Ectodermal cell (in vitro differentiated cells): Measurements from ENCODE around the gene GPR22.

Experiments used
- H3K27ac ChIP-seq: 2 replicates; pipeline ENCODE4 v1.7.0; 2013; ENCODE audit warnings: mild to moderate bottlenecking, low read depth, low read length; ENCODE audit not compliant: insufficient read depth, poor library complexity, severe bottlenecking
- H3K27me3 ChIP-seq: 2 replicates; pipeline ENCODE4 v1.7.0; 2013; ENCODE audit warnings: mild to moderate bottlenecking, low read length; ENCODE audit not compliant: insufficient read depth, control insufficient read depth, poor library complexity, severe bottlenecking
- H3K36me3 ChIP-seq: one replicate; pipeline ENCODE4 v1.7.0; 2013; ENCODE audit warnings: low read length; ENCODE audit not compliant: control insufficient read depth, insufficient read depth
- H3K4me1 ChIP-seq: one replicate; pipeline ENCODE4 v1.7.0; 2013; ENCODE audit warnings: low read length; ENCODE audit not compliant: control insufficient read depth, insufficient read depth
- H3K4me3 ChIP-seq: 2 replicates; pipeline ENCODE4 v1.7.0; 2013; ENCODE audit warnings: low read depth, low read length, control low read depth; ENCODE audit not compliant: insufficient read depth
- H3K9me3 ChIP-seq: 2 replicates; pipeline ENCODE4 v1.7.0; 2013; ENCODE audit warnings: mild to moderate bottlenecking, low read length, moderate library complexity; ENCODE audit not compliant: control insufficient read depth
- WGBS, 2 experiments: methylation state at CpG; one replicate each; pipeline ENCODE4 v1.1.7; 2013; ENCODE audit warnings: missing lambda C conversion rate in 2 of 2; 5-methylcytosine and 5-hydroxymethylcytosine counted together

The GPR22 gene

DNA sequence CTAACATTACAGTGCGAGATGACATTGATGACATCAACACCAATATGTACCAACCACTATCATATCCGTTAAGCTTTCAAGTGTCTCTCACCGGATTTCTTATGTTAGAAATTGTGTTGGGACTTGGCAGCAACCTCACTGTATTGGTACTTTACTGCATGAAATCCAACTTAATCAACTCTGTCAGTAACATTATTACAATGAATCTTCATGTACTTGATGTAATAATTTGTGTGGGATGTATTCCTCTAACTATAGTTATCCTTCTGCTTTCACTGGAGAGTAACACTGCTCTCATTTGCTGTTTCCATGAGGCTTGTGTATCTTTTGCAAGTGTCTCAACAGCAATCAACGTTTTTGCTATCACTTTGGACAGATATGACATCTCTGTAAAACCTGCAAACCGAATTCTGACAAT lies 4.3 kb downstream of the GPR22 start:
- H3K27ac ChIP-seq, result no peak overlapping the region
- no peaks in the 10 kb centered on the region for H3K9me3 ChIP-seq
- WGBS, 2 experiments, result 94 to 96% methylated on average over 5 of the region's 5 CpGs
- no peak overlapping the region for H3K4me3 ChIP-seq
- H3K4me1 ChIP-seq, result no peaks in the 10 kb centered on the region
- H3K27me3 ChIP-seq, result no peaks in the 10 kb centered on the region
- no peaks in the 10 kb centered on the region for H3K36me3 ChIP-seq

DNA sequence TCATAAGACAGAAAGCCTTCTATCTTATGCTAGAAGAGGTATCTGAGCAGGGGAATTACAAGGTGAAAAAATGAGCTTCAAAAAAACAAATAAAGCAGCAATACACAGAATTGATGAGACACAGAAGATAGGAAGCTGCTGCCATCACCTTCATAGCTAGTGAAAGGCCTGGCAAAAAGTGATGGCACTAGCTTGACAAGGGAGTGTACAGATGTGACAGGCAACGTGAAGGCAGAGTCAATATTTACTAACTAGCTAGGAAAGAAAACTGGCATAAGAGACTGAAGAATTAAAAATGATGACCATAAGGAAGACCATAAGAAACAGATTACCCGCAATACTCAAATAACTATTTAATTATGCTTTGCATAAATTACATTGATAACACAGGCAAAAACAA lies 9.4 kb downstream of the GPR22 start:
- Histone ChIP-seq H3K36me3 (no peaks in the 10 kb centered on the region), H3K9me3 (no peaks in the 10 kb centered on the region), H3K27ac (no peak overlapping the region), H3K4me1 (no peaks in the 10 kb centered on the region), H3K4me3 (no peak overlapping the region), H3K27me3 (no peaks in the 10 kb centered on the region)
- 89 to 92% methylated on average over 1 to 2 of the region's 2 CpGs for WGBS, 2 experiments

DNA sequence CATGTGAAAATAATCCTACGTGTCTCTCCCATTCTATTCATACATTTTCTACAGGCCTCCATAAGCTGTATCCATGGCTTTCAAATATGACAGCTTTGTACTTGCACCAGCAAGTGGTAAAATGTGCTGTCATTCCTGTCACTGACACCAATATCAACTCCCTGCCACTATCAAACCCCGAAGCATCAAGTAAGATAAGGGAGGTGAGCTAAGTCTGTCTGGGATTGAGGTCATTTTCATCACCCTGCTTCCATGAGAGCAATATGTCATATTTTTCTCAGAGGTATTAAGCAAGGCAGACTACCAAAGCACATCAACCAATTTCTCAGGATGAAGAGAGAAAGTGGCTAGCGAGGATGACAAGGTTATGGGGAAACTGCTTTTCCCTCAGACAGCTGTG lies 11.1 kb downstream of the GPR22 start:
- H3K27ac ChIP-seq, result no peak overlapping the region
- H3K36me3 ChIP-seq, result no peaks in the 10 kb centered on the region
- no peak overlapping the region for H3K4me3 ChIP-seq
- no peaks in the 10 kb centered on the region for H3K9me3 ChIP-seq
- H3K4me1 ChIP-seq, result no peaks in the 10 kb centered on the region
- WGBS, 2 experiments, result 90 to 99% methylated on average over 2 to 3 of the region's 3 CpGs
- H3K27me3 ChIP-seq, result no peaks in the 10 kb centered on the region

DNA sequence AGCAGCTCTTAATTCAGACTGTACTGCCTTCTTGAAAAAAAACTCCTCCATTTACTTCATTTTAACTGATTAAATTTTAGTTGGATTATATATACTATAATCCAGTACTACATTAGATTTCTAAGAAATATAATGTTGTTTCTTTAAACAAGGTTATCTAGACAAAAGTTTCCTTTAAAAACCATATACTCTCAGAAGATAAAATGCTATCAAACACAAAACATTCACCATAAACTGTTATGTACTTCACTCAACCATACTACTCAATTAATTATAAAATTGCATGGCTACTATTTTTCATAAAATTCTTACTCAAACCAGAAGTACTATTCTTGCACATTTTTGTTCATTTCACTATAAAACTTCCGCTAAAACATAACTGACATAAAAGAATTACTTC lies 12.7 kb downstream of the GPR22 start:
- 100% methylated on average over 1 of the region's 1 CpG for WGBS, 2 experiments
- no peaks in the 10 kb centered on the region for H3K36me3 ChIP-seq
- H3K27ac ChIP-seq, result no peak overlapping the region
- no peaks in the 10 kb centered on the region for H3K4me1 ChIP-seq
- no peaks in the 10 kb centered on the region for H3K9me3 ChIP-seq
- H3K4me3 ChIP-seq, result no peak overlapping the region
- no peaks in the 10 kb centered on the region for H3K27me3 ChIP-seq

DNA sequence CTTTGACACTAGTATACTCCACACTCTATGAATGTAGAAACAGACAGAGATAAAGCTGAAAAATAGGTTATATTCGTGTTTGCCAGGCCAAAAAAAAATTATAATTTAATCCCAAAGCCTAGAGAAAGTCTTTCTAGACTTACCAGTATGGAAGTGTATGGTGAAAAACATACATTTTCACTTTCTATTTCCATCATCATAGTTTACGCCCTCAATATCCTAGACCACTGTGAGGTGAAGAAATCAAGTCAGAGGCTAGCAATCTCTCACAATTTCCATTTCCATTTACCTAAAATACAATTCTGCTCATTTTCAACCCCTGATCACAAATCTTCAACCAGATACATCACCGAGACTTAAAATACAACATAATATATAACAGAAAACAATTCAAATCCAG lies 16.2 kb downstream of the GPR22 start:
- H3K27ac ChIP-seq, result no peak overlapping the region
- no peak overlapping the region for H3K4me3 ChIP-seq
- WGBS, 2 experiments, result 94 to 97% methylated on average over 2 to 3 of the region's 3 CpGs
- no peaks in the 10 kb centered on the region for H3K4me1 ChIP-seq
- no peaks in the 10 kb centered on the region for H3K36me3 ChIP-seq
- no peaks in the 10 kb centered on the region for H3K9me3 ChIP-seq
- H3K27me3 ChIP-seq, result no peaks in the 10 kb centered on the region

DNA sequence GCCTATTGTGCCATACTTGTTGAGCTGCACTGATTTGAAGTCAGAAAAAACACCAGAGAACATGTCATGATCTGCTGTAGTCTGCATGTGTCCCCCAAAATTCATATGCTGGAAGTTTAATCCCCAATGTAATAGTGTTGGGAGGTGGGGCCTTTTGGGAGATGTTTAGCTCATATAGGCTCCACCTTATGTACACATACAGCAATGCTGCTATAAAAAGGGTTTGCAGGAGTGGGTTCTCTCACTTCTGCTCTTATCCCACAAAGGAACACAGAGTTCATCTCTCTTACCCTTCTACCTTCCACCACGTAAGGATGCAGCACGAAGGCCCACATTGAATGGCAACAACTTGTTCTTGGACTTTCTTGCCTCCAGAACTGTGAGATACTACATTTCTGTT lies 23.0 kb downstream of the GPR22 start:
- no peaks in the 10 kb centered on the region for H3K36me3 ChIP-seq
- WGBS, 2 experiments, result 84 to 100% methylated on average over 2 of the region's 2 CpGs
- H3K4me1 ChIP-seq, result no peaks in the 10 kb centered on the region
- no peak overlapping the region for H3K27ac ChIP-seq
- H3K9me3 ChIP-seq, result no peaks in the 10 kb centered on the region
- H3K27me3 ChIP-seq, result no peaks in the 10 kb centered on the region
- no peak overlapping the region for H3K4me3 ChIP-seq

DNA sequence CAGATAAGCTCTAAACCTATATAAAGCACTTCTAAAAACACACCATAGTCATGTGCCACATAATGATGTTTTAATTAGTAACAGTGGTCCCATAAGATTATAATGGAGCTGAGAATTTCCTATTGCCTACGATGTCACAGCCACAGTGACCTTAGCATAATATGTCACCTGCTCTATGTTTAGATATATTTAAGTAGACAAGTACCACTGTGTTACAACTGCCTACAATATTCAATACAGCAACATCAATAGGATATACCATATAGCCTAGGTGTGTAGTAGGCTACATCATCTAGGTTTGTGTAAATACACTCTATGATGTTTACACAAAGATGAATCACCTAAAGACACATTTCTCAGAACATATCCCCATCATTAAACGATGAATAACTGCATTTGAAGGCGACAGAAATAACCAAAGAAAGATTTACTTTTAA lies 24.5 kb downstream of the GPR22 start:
- H3K4me1 ChIP-seq, result no peaks in the 10 kb centered on the region
- 94 to 100% methylated on average over 2 to 3 of the region's 3 CpGs for WGBS, 2 experiments
- no peaks in the 10 kb centered on the region for H3K36me3 ChIP-seq
- H3K9me3 ChIP-seq, result no peaks in the 10 kb centered on the region
- no peak overlapping the region for H3K27ac ChIP-seq
- H3K27me3 ChIP-seq, result no peaks in the 10 kb centered on the region
- no peak overlapping the region for H3K4me3 ChIP-seq

DNA sequence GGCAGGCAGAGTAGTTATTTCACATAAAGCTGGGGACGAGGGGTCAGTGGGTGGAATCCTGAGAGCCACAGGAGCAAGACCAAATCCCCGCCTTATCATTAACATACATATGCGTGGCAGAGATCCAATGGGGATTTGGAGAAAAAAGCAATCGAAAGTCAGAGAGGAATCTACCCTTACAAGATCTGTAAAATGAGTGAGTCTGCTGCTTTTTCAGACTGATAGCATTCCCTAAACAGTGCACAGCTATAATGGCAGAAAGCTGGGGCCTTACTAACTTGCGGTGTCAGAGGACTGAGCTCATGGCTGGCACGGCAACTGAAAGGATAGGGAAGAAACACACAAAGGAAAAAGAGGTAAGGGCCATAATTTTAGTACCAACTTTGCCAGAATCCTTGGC lies 25.0 kb downstream of the GPR22 start:
- 89 to 93% methylated on average over 6 of the region's 6 CpGs for WGBS, 2 experiments

DNA sequence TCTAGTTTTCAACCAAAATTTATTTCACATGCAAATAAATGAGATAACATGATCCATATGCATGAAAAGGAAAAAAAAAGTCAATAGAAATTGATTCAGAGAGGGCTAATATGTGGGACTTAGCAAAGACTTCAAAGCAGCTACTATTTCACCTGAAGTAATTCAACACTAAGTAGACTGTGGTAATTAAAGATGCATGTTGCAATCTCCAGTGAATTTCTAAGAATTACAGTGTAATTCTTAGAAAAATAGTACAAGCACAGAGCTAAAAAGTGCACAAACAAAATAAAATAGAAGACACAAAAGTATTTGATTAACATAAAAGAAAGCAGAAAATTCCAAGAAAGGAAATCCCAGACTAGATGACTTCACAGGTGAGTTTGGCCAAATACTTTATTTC lies 25.7 kb downstream of the GPR22 start:
- Histone ChIP-seq H3K27ac (no peak overlapping the region), H3K9me3 (no peaks in the 10 kb centered on the region), H3K27me3 (no peaks in the 10 kb centered on the region), H3K4me3 (no peak overlapping the region), H3K4me1 (no peaks in the 10 kb centered on the region), H3K36me3 (no peaks in the 10 kb centered on the region)

More for the DNA sequence above, 25.0 kb downstream of the GPR22 start:
- H3K36me3 ChIP-seq, result no peaks in the 10 kb centered on the region
- H3K4me1 ChIP-seq, result no peaks in the 10 kb centered on the region
- H3K9me3 ChIP-seq, result no peaks in the 10 kb centered on the region
- no peaks in the 10 kb centered on the region for H3K27me3 ChIP-seq
- H3K27ac ChIP-seq, result no peak overlapping the region
- no peak overlapping the region for H3K4me3 ChIP-seq

DNA sequence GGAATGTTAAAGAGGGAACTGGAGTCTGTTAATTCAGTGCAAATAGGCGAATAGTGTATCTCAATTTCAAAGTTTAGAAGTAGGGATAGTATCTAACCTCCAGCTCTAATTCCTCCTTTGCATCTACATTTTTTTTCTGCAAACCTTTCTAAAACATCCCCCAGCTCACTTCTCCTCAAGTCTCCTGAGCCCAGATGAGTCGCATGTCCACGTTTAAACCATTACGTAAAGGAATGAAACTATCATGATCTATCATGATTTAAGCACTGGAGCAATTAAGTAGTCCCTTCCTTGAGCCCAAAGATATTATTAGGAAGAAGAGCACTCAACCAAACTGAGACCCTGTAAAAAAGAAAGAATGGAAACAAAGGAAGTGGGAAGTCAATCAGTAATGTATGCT lies 29.9 kb downstream of the GPR22 start:
- Histone ChIP-seq H3K4me1 (no peaks in the 10 kb centered on the region), H3K36me3 (no peaks in the 10 kb centered on the region)
- WGBS, 2 experiments, result 92 to 100% methylated on average over 4 of the region's 4 CpGs

DNA sequence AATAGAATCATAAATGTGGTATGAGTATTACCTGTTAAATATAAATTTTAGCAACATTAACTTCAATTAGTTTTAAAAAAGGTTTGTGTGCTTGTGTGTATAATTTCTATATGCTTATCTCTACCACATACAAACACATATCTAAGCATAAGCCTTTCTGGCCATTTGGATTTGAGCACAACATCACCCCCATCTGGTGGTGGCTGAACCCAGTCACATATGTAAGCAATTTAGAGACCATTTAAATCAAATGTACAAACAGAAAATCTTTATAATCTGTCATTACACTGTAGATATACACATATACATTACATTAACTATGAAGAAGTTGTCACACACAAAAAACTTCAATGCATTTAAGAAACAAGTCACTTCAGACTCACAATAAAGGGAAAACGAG lies 31.7 kb downstream of the GPR22 start:
- H3K27ac ChIP-seq, result no peak overlapping the region
- no peaks in the 10 kb centered on the region for H3K4me1 ChIP-seq
- H3K27me3 ChIP-seq, result no peaks in the 10 kb centered on the region
- no peaks in the 10 kb centered on the region for H3K9me3 ChIP-seq
- WGBS, 2 experiments, result 40% methylated on average over 1 of the region's 1 CpG; no CpG with 5 or more reads in 1 of the 2 experiments
- H3K4me3 ChIP-seq, result no peak overlapping the region
- no peaks in the 10 kb centered on the region for H3K36me3 ChIP-seq

More for the DNA sequence above, 29.9 kb downstream of the GPR22 start:
- Histone ChIP-seq H3K27me3 (no peaks in the 10 kb centered on the region), H3K4me3 (no peak overlapping the region), H3K27ac (no peak overlapping the region), H3K9me3 (no peaks in the 10 kb centered on the region)
